ENCODE measurements around the gene PRDM11. TPM values are rescaled to one million over a fixed set of nuclear protein-coding genes. Genes with fewer than 3 reads are reported as not detected.

Gene PRDM11
- total RNA-seq, 1 donor from 2014 or later: 32.9 TPM

- no peaks in the 10 kb centered on the region for H3K9me3 Mint-ChIP-seq (ENCODE audit: low read depth)
- H3K27ac Mint-ChIP-seq (ENCODE audit: unreplicated experiment): no peak overlapping the region
Measured at GRCh38 chr11:45161252-45162063, 15.0 kb downstream of the PRDM11 start.

GRCh38 chr11:45162064-45162375, 15.6 kb downstream of the PRDM11 start:
- DNase-seq (ENCODE audit: low spot score): peak; percentile 68
- no peak for TF ChIP-seq CTCF (IDR thresholded peaks at IDR 0.05)
- Mint-ChIP-seq H3K36me3 (ENCODE audit: low read depth) (no peaks in the 10 kb centered on the region), H3K27ac (ENCODE audit: unreplicated experiment) (no peak overlapping the region), H3K4me1 (ENCODE audit: low read depth) (peaks cover 63% of the 10 kb centered on the region), H3K9me3 (ENCODE audit: low read depth) (no peaks in the 10 kb centered on the region), H3K27me3 (ENCODE audit: low read depth) (no peaks in the 10 kb centered on the region), H3K4me3 (ENCODE audit: unreplicated experiment) (no peak overlapping the region)

More at GRCh38 chr11:45161252-45162063, 15.0 kb downstream of the PRDM11 start:
- Mint-ChIP-seq H3K27me3 (ENCODE audit: low read depth) (no peaks in the 10 kb centered on the region), H3K36me3 (ENCODE audit: low read depth) (no peaks in the 10 kb centered on the region), H3K4me3 (ENCODE audit: unreplicated experiment) (no peak overlapping the region), H3K4me1 (ENCODE audit: low read depth) (peaks cover 69% of the 10 kb centered on the region)
- TF ChIP-seq CTCF (IDR thresholded peaks at IDR 0.05): no peak
- DNase-seq (ENCODE audit: low spot score): peak; percentile 69

GRCh38 chr11:45162916-45163879, 16.8 kb downstream of the PRDM11 start:
- H3K4me3 Mint-ChIP-seq (ENCODE audit: unreplicated experiment): no peak overlapping the region
- H3K4me1 Mint-ChIP-seq (ENCODE audit: low read depth): peaks cover 53% of the 10 kb centered on the region
- no peak for TF ChIP-seq CTCF (IDR thresholded peaks at IDR 0.05)
- no peaks in the 10 kb centered on the region for H3K36me3 Mint-ChIP-seq (ENCODE audit: low read depth)
- no peaks in the 10 kb centered on the region for H3K27me3 Mint-ChIP-seq (ENCODE audit: low read depth)
- H3K27ac Mint-ChIP-seq (ENCODE audit: unreplicated experiment): no peak overlapping the region
- H3K9me3 Mint-ChIP-seq (ENCODE audit: low read depth): no peaks in the 10 kb centered on the region
- DNase-seq (ENCODE audit: low spot score): peak; percentile 50

GRCh38 chr11:45163956-45164575, 17.6 kb downstream of the PRDM11 start:
- DNase-seq (ENCODE audit: low spot score): peak; percentile 66
- no peak overlapping the region for H3K4me3 Mint-ChIP-seq (ENCODE audit: unreplicated experiment)
- H3K27ac Mint-ChIP-seq (ENCODE audit: unreplicated experiment): peak overlapping the region; percentile 70
- no peaks in the 10 kb centered on the region for H3K36me3 Mint-ChIP-seq (ENCODE audit: low read depth)
- H3K4me1 Mint-ChIP-seq (ENCODE audit: low read depth): peaks cover 44% of the 10 kb centered on the region
- no peak for TF ChIP-seq CTCF (IDR thresholded peaks at IDR 0.05)
- no peaks in the 10 kb centered on the region for H3K27me3 Mint-ChIP-seq (ENCODE audit: low read depth)
- H3K9me3 Mint-ChIP-seq (ENCODE audit: low read depth): no peaks in the 10 kb centered on the region

GRCh38 chr11:45165386-45165785, 18.9 kb downstream of the PRDM11 start:
- Mint-ChIP-seq H3K36me3 (ENCODE audit: low read depth) (no peaks in the 10 kb centered on the region), H3K27ac (ENCODE audit: unreplicated experiment) (no peak overlapping the region), H3K4me3 (ENCODE audit: unreplicated experiment) (no peak overlapping the region), H3K27me3 (ENCODE audit: low read depth) (no peaks in the 10 kb centered on the region), H3K4me1 (ENCODE audit: low read depth) (peaks cover 47% of the 10 kb centered on the region), H3K9me3 (ENCODE audit: low read depth) (no peaks in the 10 kb centered on the region)
- TF ChIP-seq CTCF (IDR thresholded peaks at IDR 0.05): no peak
- peak; percentile 69 for DNase-seq (ENCODE audit: low spot score)

Data from chondrocyte (in vitro differentiated cells).